LNCaP clone FGC (cell line): ENCODE data around the gene FLNB.

Experiments
- DNase-seq: peaks from one replicate; pipeline ENCODE4 v3.0.0-alpha.2; 2011; ENCODE audit warnings: low read depth
- H3K4me3 ChIP-seq: 2 replicates; pipeline ENCODE4 v1.5.1; 2011; ENCODE audit warnings: mild to moderate bottlenecking, low read depth, low read length, control low read depth
- TF ChIP-seq, protein P1 (sequence below): IDR thresholded peaks from 2 replicates; pipeline ENCODE4 v1.5.1; 2012; ENCODE audit warnings: mild to moderate bottlenecking; ENCODE audit not compliant: control insufficient read depth, insufficient read depth; ENCODE audit errors: extremely low read depth

Gene FLNB

GRCh38 chr3:58032186-58032585 lies 24.0 kb downstream of the FLNB start:
- DNase-seq = no peak
- no peak overlapping the region for H3K4me3 ChIP-seq
- TF ChIP-seq, protein P1, sequence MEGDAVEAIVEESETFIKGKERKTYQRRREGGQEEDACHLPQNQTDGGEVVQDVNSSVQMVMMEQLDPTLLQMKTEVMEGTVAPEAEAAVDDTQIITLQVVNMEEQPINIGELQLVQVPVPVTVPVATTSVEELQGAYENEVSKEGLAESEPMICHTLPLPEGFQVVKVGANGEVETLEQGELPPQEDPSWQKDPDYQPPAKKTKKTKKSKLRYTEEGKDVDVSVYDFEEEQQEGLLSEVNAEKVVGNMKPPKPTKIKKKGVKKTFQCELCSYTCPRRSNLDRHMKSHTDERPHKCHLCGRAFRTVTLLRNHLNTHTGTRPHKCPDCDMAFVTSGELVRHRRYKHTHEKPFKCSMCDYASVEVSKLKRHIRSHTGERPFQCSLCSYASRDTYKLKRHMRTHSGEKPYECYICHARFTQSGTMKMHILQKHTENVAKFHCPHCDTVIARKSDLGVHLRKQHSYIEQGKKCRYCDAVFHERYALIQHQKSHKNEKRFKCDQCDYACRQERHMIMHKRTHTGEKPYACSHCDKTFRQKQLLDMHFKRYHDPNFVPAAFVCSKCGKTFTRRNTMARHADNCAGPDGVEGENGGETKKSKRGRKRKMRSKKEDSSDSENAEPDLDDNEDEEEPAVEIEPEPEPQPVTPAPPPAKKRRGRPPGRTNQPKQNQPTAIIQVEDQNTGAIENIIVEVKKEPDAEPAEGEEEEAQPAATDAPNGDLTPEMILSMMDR = no peak

GRCh38 chr3:58034738-58035523 lies 26.7 kb downstream of the FLNB start:
- DNase-seq = no peak
- TF ChIP-seq, protein P1 = no peak
- no peak overlapping the region for H3K4me3 ChIP-seq

DNA sequence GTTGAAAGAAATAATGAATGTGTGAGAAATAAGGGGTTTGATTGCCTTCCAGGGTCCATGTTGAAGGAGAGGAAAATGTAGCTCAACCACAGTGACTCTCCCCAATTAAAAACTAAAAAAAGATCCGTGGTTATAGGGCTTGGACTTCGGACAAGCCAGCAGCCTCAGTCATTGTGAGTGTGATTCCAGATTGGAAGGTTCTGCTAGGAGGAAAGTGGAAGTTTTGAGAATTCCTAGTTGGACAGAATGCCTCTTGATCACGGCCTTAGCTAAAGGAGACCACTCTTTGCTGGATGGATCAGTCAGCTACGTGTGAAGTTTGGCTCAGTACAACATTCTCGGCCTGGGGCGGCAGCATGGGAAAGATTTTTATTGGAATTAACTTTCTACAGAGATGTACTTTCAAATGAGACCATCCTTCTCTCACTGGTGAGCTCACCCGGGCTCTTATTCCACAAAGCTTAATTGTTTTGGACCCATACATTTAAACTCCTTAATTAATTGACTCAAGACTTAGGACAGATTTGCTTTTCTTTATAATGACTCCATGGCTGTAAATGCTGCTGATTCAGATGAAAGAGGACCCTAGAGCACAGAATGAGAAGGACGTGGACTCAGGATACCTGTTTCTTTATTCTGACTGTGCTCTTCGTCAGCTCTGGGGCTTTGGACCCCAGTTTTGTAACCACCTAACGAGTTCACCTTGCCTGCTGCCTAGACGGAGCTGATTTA lies 27.5 kb downstream of the FLNB start:
- H3K4me3 ChIP-seq = no peak overlapping the region
- TF ChIP-seq, protein P1 = no peak
- no peak for DNase-seq

DNA sequence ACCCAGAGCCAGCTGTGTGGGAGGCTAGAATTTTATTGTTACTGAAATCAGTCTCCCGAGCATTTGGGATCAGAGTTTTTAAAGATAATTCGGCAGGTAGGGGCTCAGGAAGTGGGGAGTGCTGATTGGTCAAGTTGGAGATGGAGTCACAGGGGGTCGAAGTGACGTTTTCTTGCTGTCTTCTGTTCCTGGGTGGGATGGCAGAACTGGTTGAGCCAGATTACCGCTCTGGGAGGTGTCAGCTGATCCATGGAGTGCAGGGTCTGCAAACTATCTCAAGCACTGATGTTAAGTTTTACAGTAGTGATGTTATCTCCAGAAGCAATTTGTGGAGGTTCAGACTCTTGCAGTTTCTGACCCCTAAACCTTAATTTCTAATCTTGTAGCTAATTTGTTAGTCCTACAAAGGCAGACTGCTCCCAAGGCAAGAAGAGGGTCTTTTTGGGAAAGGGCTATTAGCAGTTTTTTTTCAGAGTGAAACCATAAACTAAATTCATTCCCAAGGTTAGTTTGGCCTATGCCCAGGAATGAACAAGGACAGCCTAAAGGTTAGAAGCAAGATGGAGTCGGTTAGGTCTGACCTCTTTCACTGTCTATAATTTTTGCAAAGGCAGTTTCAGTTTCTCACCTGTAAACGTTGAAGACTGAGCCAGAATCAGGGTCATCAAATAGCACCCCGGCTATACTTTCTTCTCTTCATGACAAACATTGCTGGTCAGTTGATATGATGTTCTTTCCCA lies 28.2 kb downstream of the FLNB start:
- TF ChIP-seq, protein P1 = no peak
- DNase-seq = no peak
- H3K4me3 ChIP-seq = no peak overlapping the region

- DNase-seq = peak; percentile 97
- no peak overlapping the region for H3K4me3 ChIP-seq
- TF ChIP-seq, protein P1 = no peak
Measured at GRCh38 chr3:58037141-58037910, 29.1 kb downstream of the FLNB start.

DNA sequence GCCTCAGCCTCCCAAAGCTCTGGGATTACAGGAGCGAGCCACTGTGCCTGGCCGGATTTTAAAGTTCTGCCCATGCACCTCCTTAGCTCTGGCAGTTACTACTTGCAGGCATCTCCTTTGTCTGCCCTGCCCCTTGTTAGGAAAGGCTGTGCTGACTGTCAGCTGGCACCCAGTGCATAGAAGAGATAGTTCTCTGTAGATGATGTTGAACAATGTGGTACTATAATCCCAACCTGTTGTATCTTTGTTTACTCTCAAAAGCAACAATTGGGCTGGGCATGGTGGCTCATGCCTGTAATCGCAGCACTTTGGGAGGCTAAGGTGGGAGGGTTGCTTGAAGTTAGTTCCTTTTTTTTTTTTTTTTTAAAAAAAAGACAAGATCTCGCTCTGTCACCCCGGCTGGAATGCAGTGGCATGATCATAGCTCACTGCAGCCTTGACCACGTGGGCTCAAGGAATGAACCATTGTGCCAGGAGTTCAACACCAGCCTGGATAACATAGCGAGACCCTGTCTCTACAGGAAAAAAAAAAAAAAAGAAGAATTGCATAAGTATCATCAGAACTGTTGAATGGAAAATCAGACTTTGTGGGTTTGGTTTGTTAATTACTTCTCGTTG lies 30.6 kb downstream of the FLNB start:
- no peak for DNase-seq
- no peak overlapping the region for H3K4me3 ChIP-seq
- TF ChIP-seq, protein P1 = no peak
